HEK293T (cell line): ENCODE measurements around the gene PLPPR5.

Source experiments
- ARNT ChIP-seq: fragments of 450-650 bp; IDR thresholded peaks from 2 replicates; pipeline ENCODE4 v1.6.1; 2017; ENCODE audit warnings: mild to moderate bottlenecking
- BHLHE40 ChIP-seq: fragments of 450-650 bp; IDR thresholded peaks from 2 replicates; pipeline ENCODE4 v1.6.1; 2016; ENCODE audit warnings: mild to moderate bottlenecking, moderate library complexity, borderline replicate concordance
- ELF4 ChIP-seq: fragments of 450-650 bp; IDR thresholded peaks from 2 replicates; pipeline ENCODE4 v1.6.1; 2017; ENCODE audit warnings: antibody characterized with exemption
- FOXA1 ChIP-seq: fragments of 450-650 bp; IDR thresholded peaks from 2 replicates; pipeline ENCODE4 v1.6.1; 2016; ENCODE audit warnings: mild to moderate bottlenecking
- FOXK2 ChIP-seq: fragments of 450-650 bp; IDR thresholded peaks from 2 replicates; pipeline ENCODE4 v1.6.1; 2016; ENCODE audit warnings: mild to moderate bottlenecking
- FOXM1 ChIP-seq: fragments of 450-650 bp; IDR thresholded peaks from 2 replicates; pipeline ENCODE4 v1.6.1; 2017; ENCODE audit warnings: mild to moderate bottlenecking, borderline replicate concordance
- HDGF ChIP-seq: fragments of 450-650 bp; IDR thresholded peaks from 2 replicates; pipeline ENCODE4 v1.6.1; 2017; ENCODE audit warnings: antibody characterized with exemption, borderline replicate concordance
- LEF1 ChIP-seq: fragments of 450-650 bp; IDR thresholded peaks from 2 replicates; pipeline ENCODE4 v1.6.1; 2017; ENCODE audit warnings: mild to moderate bottlenecking, borderline replicate concordance
- NFRKB ChIP-seq: fragments of 450-650 bp; IDR thresholded peaks from 2 replicates; pipeline ENCODE4 v1.6.1; 2016; ENCODE audit warnings: mild to moderate bottlenecking, moderate library complexity
- SP1 ChIP-seq: fragments of 450-650 bp; IDR thresholded peaks from 2 replicates; pipeline ENCODE4 v1.6.1; 2017
- SUZ12 ChIP-seq: fragments of 450-650 bp; IDR thresholded peaks from 2 replicates; pipeline ENCODE4 v1.6.1; 2016; ENCODE audit warnings: mild to moderate bottlenecking
- TARDBP ChIP-seq: fragments of 450-650 bp; IDR thresholded peaks from 2 replicates; pipeline ENCODE4 v1.6.1; 2016
- ZNF384 ChIP-seq: fragments of 450-650 bp; IDR thresholded peaks from 2 replicates; pipeline ENCODE4 v1.6.1; 2016

GRCh38 chr1:98975113-98975512, 29.5 kb downstream of the PLPPR5 start:
- TF ChIP-seq BHLHE40 (no peak), ELF4 (no peak), SP1 (no peak), SUZ12 (no peak), FOXA1 (no peak), TARDBP (no peak), HDGF (no peak), FOXM1 (no peak), ARNT (no peak), LEF1 (no peak), NFRKB (no peak), FOXK2 (no peak), ZNF384 (no peak)
